Measurements from ENCODE around the gene NDUFA6.
"Not testable (repeated sequence)": the region's sequence is repeated elsewhere in the genome, so short reads cannot be mapped to it uniquely, and the experiment has no call there.

DNA sequence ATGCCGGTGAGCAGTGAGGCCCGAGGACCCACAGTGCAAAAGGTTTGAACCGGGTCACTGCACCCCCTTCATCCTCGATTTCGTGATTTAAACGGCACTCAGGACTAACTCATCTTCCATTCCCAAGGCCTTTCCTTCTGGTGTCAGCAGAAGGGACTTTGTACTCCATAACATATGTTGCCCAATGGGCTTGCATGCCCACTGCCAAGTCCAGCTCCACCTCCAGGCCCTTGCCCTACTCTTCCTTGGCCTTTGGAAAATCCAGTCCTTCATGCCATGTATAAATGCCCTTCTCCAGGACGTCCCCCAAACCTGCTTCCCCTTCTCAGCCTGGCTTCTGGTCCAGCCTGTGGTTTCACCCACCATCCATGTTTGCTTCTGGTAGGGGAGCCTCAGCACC, 39.6 kb upstream of the NDUFA6 start:
- TF ChIP-seq, protein P1, sequence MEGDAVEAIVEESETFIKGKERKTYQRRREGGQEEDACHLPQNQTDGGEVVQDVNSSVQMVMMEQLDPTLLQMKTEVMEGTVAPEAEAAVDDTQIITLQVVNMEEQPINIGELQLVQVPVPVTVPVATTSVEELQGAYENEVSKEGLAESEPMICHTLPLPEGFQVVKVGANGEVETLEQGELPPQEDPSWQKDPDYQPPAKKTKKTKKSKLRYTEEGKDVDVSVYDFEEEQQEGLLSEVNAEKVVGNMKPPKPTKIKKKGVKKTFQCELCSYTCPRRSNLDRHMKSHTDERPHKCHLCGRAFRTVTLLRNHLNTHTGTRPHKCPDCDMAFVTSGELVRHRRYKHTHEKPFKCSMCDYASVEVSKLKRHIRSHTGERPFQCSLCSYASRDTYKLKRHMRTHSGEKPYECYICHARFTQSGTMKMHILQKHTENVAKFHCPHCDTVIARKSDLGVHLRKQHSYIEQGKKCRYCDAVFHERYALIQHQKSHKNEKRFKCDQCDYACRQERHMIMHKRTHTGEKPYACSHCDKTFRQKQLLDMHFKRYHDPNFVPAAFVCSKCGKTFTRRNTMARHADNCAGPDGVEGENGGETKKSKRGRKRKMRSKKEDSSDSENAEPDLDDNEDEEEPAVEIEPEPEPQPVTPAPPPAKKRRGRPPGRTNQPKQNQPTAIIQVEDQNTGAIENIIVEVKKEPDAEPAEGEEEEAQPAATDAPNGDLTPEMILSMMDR (IDR thresholded peaks at IDR 0.05; ENCODE audit: low read depth, low read length, poor library complexity, severe bottlenecking), result not testable (repeated sequence)
- TF ChIP-seq EZH2phosphoT487 (IDR thresholded peaks at IDR 0.05; ENCODE audit: borderline replicate concordance, low read length), result not testable (repeated sequence)
